Left renal cortex interstitium (tissue), 4 donors: ENCODE measurements around the gene EGLN1. TPM values are rescaled to one million over a fixed set of nuclear protein-coding genes. Genes with fewer than 3 reads are reported as not detected.

ENCODE experiments used
- DNase-seq, 4 donors: peaks; one replicate each; pipeline ENCODE4 v3.0.0-alpha.2; 2013; ENCODE audit warnings: low read depth in 4 of 4, low spot score in 2 of 4, missing footprints in 1 of 4
- polyA plus RNA-seq, 4 donors: library from polyadenylated mRNA; unstranded; fragments of 120-200 nt; gene quantifications; one replicate each; pipeline ENCODE4 v1.2.1, GENCODE V29; 2013; ENCODE audit not compliant: insufficient read length in 4 of 4

The EGLN1 gene
- polyA plus RNA-seq, 4 donors: 31.8 to 44.2 (median 38.0) TPM

GRCh38 chr1:231401478-231401877 lies 20.6 kb downstream of the EGLN1 start:
- no peak for DNase-seq

GRCh38 chr1:231397886-231398671 lies 24.0 kb downstream of the EGLN1 start:
- no peak for DNase-seq

- DNase-seq: no peak
Measured at GRCh38 chr1:231396643-231397042, 25.4 kb downstream of the EGLN1 start.

GRCh38 chr1:231395998-231396390 lies 26.1 kb downstream of the EGLN1 start:
- DNase-seq: no peak

GRCh38 chr1:231395076-231395997 lies 26.8 kb downstream of the EGLN1 start:
- DNase-seq: peak in 1 of 4 donors; percentile 29

- DNase-seq: no peak
Measured at GRCh38 chr1:231393668-231394067, 28.4 kb downstream of the EGLN1 start.

- DNase-seq: no peak
Measured at GRCh38 chr1:231392389-231393131, 29.5 kb downstream of the EGLN1 start.

- DNase-seq: no peak
Measured at GRCh38 chr1:231390071-231390470, 32.0 kb downstream of the EGLN1 start.

- DNase-seq: no peak
Measured at GRCh38 chr1:231387770-231388669, 34.1 kb downstream of the EGLN1 start.

GRCh38 chr1:231386466-231386865 lies 35.6 kb downstream of the EGLN1 start:
- DNase-seq: no peak

- DNase-seq: no peak
Measured at GRCh38 chr1:231385416-231385748, 36.7 kb downstream of the EGLN1 start.

- DNase-seq: no peak
Measured at GRCh38 chr1:231384696-231385415, 37.2 kb downstream of the EGLN1 start.

GRCh38 chr1:231383159-231383860 lies 38.8 kb downstream of the EGLN1 start:
- DNase-seq: no peak

GRCh38 chr1:231382426-231382825 lies 39.7 kb downstream of the EGLN1 start:
- DNase-seq: no peak

- no peak for DNase-seq
Measured at GRCh38 chr1:231381729-231382128, 40.4 kb downstream of the EGLN1 start.

GRCh38 chr1:231376875-231377549 lies 45.1 kb downstream of the EGLN1 start:
- DNase-seq: no peak

GRCh38 chr1:231376101-231376500 lies 46.0 kb downstream of the EGLN1 start:
- DNase-seq: no peak

GRCh38 chr1:231374394-231374793 lies 47.7 kb downstream of the EGLN1 start:
- no peak for DNase-seq
